ENCODE measurements around the gene BTN3A1.
"Not testable (repeated sequence)": the region's sequence is repeated elsewhere in the genome, so short reads cannot be mapped to it uniquely, and the experiment has no call there.

The BTN3A1 gene

GRCh38 chr6:26447257-26447656 is 45.2 kb downstream of the BTN3A1 start:
- DNase-seq, result no peak

GRCh38 chr6:26450240-26450639 is 48.2 kb downstream of the BTN3A1 start:
- no peak for DNase-seq

- DNase-seq, result no peak
Measured at GRCh38 chr6:26452631-26453235, 50.7 kb downstream of the BTN3A1 start.

- no peak for DNase-seq
Measured at GRCh38 chr6:26454631-26455030, 52.6 kb downstream of the BTN3A1 start.

- no peak for DNase-seq
Measured at GRCh38 chr6:26455357-26455970, 53.4 kb downstream of the BTN3A1 start.

- no peak for DNase-seq
Measured at GRCh38 chr6:26457264-26457805, 55.3 kb downstream of the BTN3A1 start.

- DNase-seq, result peak; percentile 50
Measured at GRCh38 chr6:26457806-26458688, 56.0 kb downstream of the BTN3A1 start, which contains the start of gene BTN2A1. Gene BTN2A1 (plus strand): TSS chr6:26457955. CDS start chr6:26458637, 682 bp downstream.

- DNase-seq, result no peak
Measured at GRCh38 chr6:26459023-26459810, 57.1 kb downstream of the BTN3A1 start.

GRCh38 chr6:26461353-26461752 is 59.3 kb downstream of the BTN3A1 start:
- not testable (repeated sequence) for DNase-seq

GRCh38 chr6:26464014-26464413 is 61.9 kb downstream of the BTN3A1 start:
- DNase-seq, result no peak

- no peak for DNase-seq
Measured at GRCh38 chr6:26464416-26465131, 62.5 kb downstream of the BTN3A1 start.

Data from activated CD4-positive, alpha-beta T cell treated with anti-CD3 and anti-CD28 coated beads, Interleukin-2, amount 50 U/mL, for 1 hour (primary cell).